Activated CD8-positive, alpha-beta T cell treated with anti-CD3 and anti-CD28 coated beads for 36 hours (primary cell): ENCODE results near the gene RRBP1. TPM values are rescaled to one million over a fixed set of nuclear protein-coding genes. Genes with fewer than 3 reads are reported as not detected.

Experiments used
- ATAC-seq: fragments of 200-7000 bp; cut with Tn5 transposase; one replicate; pipeline ENCODE4 v1.10.0; 2021; ENCODE audit warnings: mild to moderate bottlenecking, moderate library complexity
- CTCF ChIA-PET: fragments of 350-600 bp; sonication (Branson Sonifier 250); formaldehyde crosslinking; loops from one replicate; lab custom pipeline; 2021; ENCODE audit warnings: antibody characterized with exemption; lab: Charles Lee
- POLR2A ChIA-PET: fragments of 350-600 bp; sonication (Branson Sonifier 250); formaldehyde crosslinking; loops from one replicate; lab custom pipeline; 2021; ENCODE audit warnings: antibody characterized with exemption; lab: Charles Lee
- DNase-seq: peaks from one replicate; pipeline ENCODE4 v3.0.0-alpha.2; 2020
- H3K27ac Mint-ChIP-seq: one replicate; pipeline ENCODE4 v1.8.0; 2021; ENCODE audit warnings: mild to moderate bottlenecking, mixed read lengths
- H3K27me3 Mint-ChIP-seq: one replicate; pipeline ENCODE4 v1.8.0; 2021; ENCODE audit warnings: mixed read lengths
- H3K36me3 Mint-ChIP-seq: one replicate; pipeline ENCODE4 v1.8.0; 2021; ENCODE audit warnings: low read depth, mixed read lengths
- H3K4me1 Mint-ChIP-seq: one replicate; pipeline ENCODE4 v1.8.0; 2021; ENCODE audit warnings: low read depth, mixed read lengths
- H3K4me3 Mint-ChIP-seq: one replicate; pipeline ENCODE4 v1.8.0; 2021; ENCODE audit warnings: mild to moderate bottlenecking, moderate library complexity, mixed read lengths
- H3K9me3 Mint-ChIP-seq: one replicate; pipeline ENCODE4 v1.8.0; 2021; ENCODE audit warnings: mixed read lengths
- intact Hi-C: fragments of 100-400 bp; cut with micrococcal nuclease; formaldehyde crosslinking; loops from one replicate; pipeline ENCODE4 v1.10.0; 2022
- total RNA-seq, 2 experiments: library from RNA; stranded (reverse); gene quantifications; one replicate each; pipeline ENCODE4 v1.2.3, GENCODE V29; 2021
- TF ChIP-seq, protein P1 (sequence below): fragments of 200-600 bp; IDR thresholded peaks from one replicate; pipeline ENCODE4 v1.8.0; 2022; ENCODE audit warnings: antibody characterized with exemption, mild to moderate bottlenecking

RRBP1 gene
- total RNA-seq, 2 experiments from 2014 or later: 35.2 to 35.9 TPM

DNA sequence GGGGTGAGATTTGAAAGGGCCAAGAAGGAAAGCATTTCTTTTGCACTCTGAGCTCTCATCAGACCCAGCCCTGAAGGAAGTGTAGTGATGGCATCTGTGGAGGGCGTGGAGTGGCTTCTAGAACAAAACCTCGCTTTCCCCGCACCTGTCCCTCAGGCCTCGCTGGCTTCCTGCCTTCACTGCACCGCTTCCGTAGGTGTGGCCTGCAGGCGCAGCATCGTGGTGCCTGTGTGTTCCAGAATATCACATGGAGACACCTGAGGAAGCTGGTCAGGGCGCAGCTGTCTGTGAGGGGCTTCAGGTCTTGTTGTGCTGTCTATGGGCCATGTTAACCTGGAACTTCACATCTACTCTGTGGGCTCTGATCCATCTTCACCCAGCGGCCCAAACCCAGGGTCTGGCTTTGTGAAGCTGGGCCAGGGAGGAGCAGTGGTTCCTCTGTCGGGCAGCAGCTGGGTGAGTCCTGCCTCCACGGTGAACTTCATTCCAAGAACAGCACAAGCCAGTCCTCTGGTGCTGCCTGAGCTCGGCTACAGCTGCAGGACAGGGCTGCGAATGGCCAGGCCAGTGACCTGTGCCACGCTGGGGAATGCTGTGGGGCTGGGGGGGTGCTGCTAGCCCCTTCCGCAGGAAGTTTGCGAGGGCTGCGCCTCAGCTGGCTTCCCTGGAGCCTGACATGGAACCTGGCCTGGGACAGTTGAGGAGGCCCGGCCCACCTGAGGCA lies 71.3 kb downstream of the RRBP1 start:
- intact Hi-C loops: loop anchor here (5.0 kb wide), 1 partner anchor 103 kb away; no protein-coding TSS in a partner anchor
- H3K9me3 Mint-ChIP-seq: no peaks in the 10 kb centered on the region
- ChIA-PET POLR2A (interaction anchor here (0.6 to 1.5 kb wide), 7 partner anchors 38 to 382 kb away, joined by 3 to 5 read pairs (median 3); partner anchors contain the start of gene RRBP1), CTCF (interaction anchor here (0.9 to 2.5 kb wide), 9 partner anchors 8 to 328 kb away, joined by 3 to 15 read pairs (median 6); partner anchors contain the start of gene RRBP1)
- ATAC-seq (peak; percentile 50), DNase-seq (peak; percentile 69)
- TF ChIP-seq, protein P1, sequence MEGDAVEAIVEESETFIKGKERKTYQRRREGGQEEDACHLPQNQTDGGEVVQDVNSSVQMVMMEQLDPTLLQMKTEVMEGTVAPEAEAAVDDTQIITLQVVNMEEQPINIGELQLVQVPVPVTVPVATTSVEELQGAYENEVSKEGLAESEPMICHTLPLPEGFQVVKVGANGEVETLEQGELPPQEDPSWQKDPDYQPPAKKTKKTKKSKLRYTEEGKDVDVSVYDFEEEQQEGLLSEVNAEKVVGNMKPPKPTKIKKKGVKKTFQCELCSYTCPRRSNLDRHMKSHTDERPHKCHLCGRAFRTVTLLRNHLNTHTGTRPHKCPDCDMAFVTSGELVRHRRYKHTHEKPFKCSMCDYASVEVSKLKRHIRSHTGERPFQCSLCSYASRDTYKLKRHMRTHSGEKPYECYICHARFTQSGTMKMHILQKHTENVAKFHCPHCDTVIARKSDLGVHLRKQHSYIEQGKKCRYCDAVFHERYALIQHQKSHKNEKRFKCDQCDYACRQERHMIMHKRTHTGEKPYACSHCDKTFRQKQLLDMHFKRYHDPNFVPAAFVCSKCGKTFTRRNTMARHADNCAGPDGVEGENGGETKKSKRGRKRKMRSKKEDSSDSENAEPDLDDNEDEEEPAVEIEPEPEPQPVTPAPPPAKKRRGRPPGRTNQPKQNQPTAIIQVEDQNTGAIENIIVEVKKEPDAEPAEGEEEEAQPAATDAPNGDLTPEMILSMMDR: no peak
- H3K4me1 Mint-ChIP-seq: peaks cover 36% of the 10 kb centered on the region
- peaks cover 14% of the 10 kb centered on the region for H3K36me3 Mint-ChIP-seq
- H3K27ac Mint-ChIP-seq: peak overlapping the region; percentile 90
- H3K27me3 Mint-ChIP-seq: no peaks in the 10 kb centered on the region
- H3K4me3 Mint-ChIP-seq: peak overlapping the region; percentile 44

DNA sequence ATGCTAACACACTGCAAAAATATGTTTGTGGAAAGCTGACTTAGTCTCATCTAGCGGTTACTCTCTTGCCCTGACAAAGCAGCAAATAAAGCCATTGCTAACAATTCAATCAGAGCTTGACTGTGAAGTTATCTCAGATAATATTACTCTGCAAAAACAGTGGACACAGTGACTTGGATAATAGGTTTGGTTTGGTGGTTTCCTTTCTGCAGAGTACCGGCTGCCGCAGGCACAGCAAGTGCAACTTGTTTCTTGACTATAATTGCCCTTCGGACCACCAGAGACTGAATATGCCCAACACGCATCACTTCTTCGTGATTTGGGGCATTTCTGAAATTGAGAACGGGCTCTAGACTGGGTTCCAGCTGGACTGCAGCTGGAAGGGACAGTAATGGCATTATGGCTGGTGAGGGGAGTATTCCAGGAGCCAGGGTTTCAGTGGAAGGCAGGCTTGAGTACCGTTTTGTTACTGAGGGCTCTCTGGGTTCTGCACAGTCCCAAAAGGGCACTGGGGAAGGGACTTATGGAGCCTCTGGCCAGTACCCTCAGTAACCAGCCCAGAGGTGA lies 72.1 kb downstream of the RRBP1 start:
- Mint-ChIP-seq H3K27me3 (no peaks in the 10 kb centered on the region), H3K4me1 (peaks cover 36% of the 10 kb centered on the region), H3K27ac (peak overlapping the region; percentile 90), H3K36me3 (peaks cover 14% of the 10 kb centered on the region), H3K9me3 (no peaks in the 10 kb centered on the region), H3K4me3 (no peak overlapping the region)
- POLR2A ChIA-PET: interaction anchor here (1.2 to 1.3 kb wide), 2 partner anchors 38 to 46 kb away, joined by 3 read pairs; no protein-coding TSS in a partner anchor
- TF ChIP-seq, protein P1: no peak
- intact Hi-C loops: loop anchor here (5.0 kb wide), 1 partner anchor 103 kb away; no protein-coding TSS in a partner anchor
- DNase-seq (no peak), ATAC-seq (no peak)
- CTCF ChIA-PET: interaction anchor here (1.1 to 2.5 kb wide), 6 partner anchors 10 to 73 kb away, joined by 4 to 15 read pairs (median 6); partner anchors contain the start of gene RRBP1

DNA sequence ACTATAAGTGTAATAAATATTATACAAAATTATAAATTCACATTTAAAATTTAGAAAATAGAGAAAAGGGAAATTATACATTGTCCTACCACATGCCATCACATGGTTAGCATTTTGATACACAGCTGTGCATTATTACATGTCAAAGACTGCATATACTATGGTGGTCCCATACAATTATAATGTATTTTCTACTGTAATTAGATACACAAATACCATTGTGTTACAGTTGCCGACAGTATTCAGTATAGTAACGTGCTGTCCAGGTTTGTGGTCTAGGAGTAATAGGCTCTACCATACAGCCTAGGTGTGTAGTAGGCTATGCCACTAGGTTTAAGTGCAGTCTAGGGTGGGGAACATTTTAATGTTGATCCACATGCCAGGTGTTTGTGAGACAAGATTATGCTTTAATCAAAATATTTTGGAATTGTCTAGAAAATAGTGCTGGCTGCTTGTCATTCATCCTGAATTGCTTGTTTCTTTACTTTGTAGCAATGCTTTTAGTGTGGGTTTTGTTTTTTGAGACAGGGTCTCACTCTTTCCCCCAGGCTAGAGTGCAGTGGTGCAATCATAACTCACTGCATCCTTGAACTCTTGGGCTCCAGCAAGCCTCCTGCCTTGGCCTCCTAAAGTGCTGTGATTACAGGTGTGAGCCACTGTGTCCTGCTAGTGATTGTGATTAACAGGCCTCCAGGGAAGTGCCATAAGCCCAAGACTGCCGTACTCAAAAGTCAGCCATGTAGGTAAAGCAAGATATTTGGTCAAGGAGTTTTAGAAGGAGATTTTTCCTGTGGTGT lies 73.1 kb downstream of the RRBP1 start:
- H3K9me3 Mint-ChIP-seq: no peaks in the 10 kb centered on the region
- ATAC-seq (no peak), DNase-seq (no peak)
- TF ChIP-seq, protein P1: no peak
- intact Hi-C loops: no loop called here
- H3K4me3 Mint-ChIP-seq: no peak overlapping the region
- peaks cover 36% of the 10 kb centered on the region for H3K4me1 Mint-ChIP-seq
- CTCF ChIA-PET: interaction anchor here (1.8 to 2.5 kb wide), 3 partner anchors 37 to 72 kb away, joined by 6 to 15 read pairs (median 9); no protein-coding TSS in a partner anchor
- H3K36me3 Mint-ChIP-seq: peaks cover 14% of the 10 kb centered on the region
- POLR2A ChIA-PET: no interaction called here
- H3K27me3 Mint-ChIP-seq: no peaks in the 10 kb centered on the region
- H3K27ac Mint-ChIP-seq: peak overlapping the region; percentile 52

DNA sequence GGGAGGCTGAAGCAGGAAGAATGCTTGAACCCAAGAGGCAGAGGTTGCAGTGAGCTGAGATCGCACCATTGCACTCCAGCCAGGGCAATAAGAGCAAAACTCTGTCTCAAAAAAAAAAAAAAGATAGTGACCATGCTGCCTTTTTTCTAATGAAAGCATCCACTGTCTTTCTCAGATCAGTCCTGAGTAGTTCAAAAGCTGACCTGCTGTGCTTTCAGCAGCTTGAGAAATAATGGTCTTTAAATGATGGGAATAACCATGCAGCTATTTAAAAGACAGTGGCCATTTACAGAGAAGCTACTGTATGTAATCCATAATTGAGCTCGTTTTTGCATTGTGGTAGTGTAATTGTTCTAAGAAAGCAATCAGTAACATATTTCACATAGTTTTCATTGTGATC lies 76.0 kb downstream of the RRBP1 start:
- no peak for ATAC-seq
- CTCF ChIA-PET: interaction anchor here (0.6 to 1.7 kb wide), 3 partner anchors 10 to 101 kb away, joined by 3 read pairs; no protein-coding TSS in a partner anchor

More for the DNA sequence above, 76.0 kb downstream of the RRBP1 start:
- Mint-ChIP-seq H3K4me1 (peaks cover 19% of the 10 kb centered on the region), H3K36me3 (peaks cover 14% of the 10 kb centered on the region), H3K4me3 (no peak overlapping the region), H3K27ac (no peak overlapping the region), H3K27me3 (no peaks in the 10 kb centered on the region), H3K9me3 (no peaks in the 10 kb centered on the region)
- intact Hi-C loops: no loop called here
- no peak for DNase-seq
- POLR2A ChIA-PET: no interaction called here
- TF ChIP-seq, protein P1: no peak
